GM04504 (cell line): ENCODE measurements around the gene SLC19A1.
A peak's percentile ranks its signal among the peaks of the same experiment; 100 is the strongest.

Experiments
- DNase-seq: peaks from one replicate; pipeline ENCODE4 v3.0.0-alpha.2; 2012; ENCODE audit warnings: low read depth

Gene SLC19A1

GRCh38 chr21:45467221-45467779 lies 74.9 kb downstream of the SLC19A1 start:
- DNase-seq: no peak

GRCh38 chr21:45466330-45467220 lies 75.7 kb downstream of the SLC19A1 start:
- no peak for DNase-seq

GRCh38 chr21:45465611-45466329 lies 76.5 kb downstream of the SLC19A1 start:
- DNase-seq: no peak

- DNase-seq: no peak
These were observed 77.1 kb downstream of the SLC19A1 start for GRCh38 chr21:45465105-45465504.

- no peak for DNase-seq
These were observed 77.9 kb downstream of the SLC19A1 start for GRCh38 chr21:45464309-45464708.

GRCh38 chr21:45463871-45464270 lies 78.4 kb downstream of the SLC19A1 start:
- no peak for DNase-seq

- DNase-seq: no peak
These were observed 80.4 kb downstream of the SLC19A1 start for GRCh38 chr21:45461806-45462341.

GRCh38 chr21:45461369-45461750 lies 80.9 kb downstream of the SLC19A1 start:
- no peak for DNase-seq

GRCh38 chr21:45460611-45461368 lies 81.5 kb downstream of the SLC19A1 start:
- peak; percentile 69 for DNase-seq

GRCh38 chr21:45460011-45460565 lies 82.2 kb downstream of the SLC19A1 start:
- DNase-seq: no peak

GRCh38 chr21:45459171-45460010 lies 82.8 kb downstream of the SLC19A1 start:
- DNase-seq: no peak

GRCh38 chr21:45458281-45459170 lies 83.7 kb downstream of the SLC19A1 start:
- no peak for DNase-seq

GRCh38 chr21:45457832-45458172 lies 84.4 kb downstream of the SLC19A1 start:
- DNase-seq: no peak

- no peak for DNase-seq
These were observed 84.9 kb downstream of the SLC19A1 start for GRCh38 chr21:45457161-45457831.

- DNase-seq: no peak
These were observed 85.6 kb downstream of the SLC19A1 start for GRCh38 chr21:45456584-45457160.

GRCh38 chr21:45455674-45456583 lies 86.3 kb downstream of the SLC19A1 start:
- no peak for DNase-seq

- DNase-seq: no peak
These were observed 87.1 kb downstream of the SLC19A1 start for GRCh38 chr21:45454926-45455673.
